GM12878 (cell line): ENCODE results near the gene PLEKHN1. TPM values are rescaled to one million over a fixed set of nuclear protein-coding genes. Genes with fewer than 3 reads are reported as not detected.

Experiments used
- ATAC-seq: fragments of 200-7000 bp; cut with Tn5 transposase; 3 replicates; pipeline ENCODE4 v1.9.1; 2020; ENCODE audit warnings: mild to moderate bottlenecking, moderate library complexity
- BruUV-seq: library from RNA; stranded (reverse); fragments of 400-500 nt; replicated peaks from 2 replicates; lab custom pipeline; 2021; lab: Mats Ljungman, UMichigan
- CTCF ChIA-PET: fragments of 300-600 bp; sonication (Branson Sonifier 250); formaldehyde crosslinking; extraction: SDS; loops from one replicate; lab custom pipeline; 2021; ENCODE audit warnings: inconsistent platforms; lab: Yijun Ruan, JAX
- POLR2A ChIA-PET: fragments of 350-600 bp; formaldehyde crosslinking; extraction: SDS; loops from one replicate; lab custom pipeline; 2021; ENCODE audit warnings: inconsistent platforms; lab: Charles Lee
- RAD21 ChIA-PET: fragments of 300-600 bp; sonication (Branson Sonifier 250); formaldehyde crosslinking; loops from one replicate; lab custom pipeline; 2023; ENCODE audit warnings: antibody characterized with exemption; ENCODE audit not compliant: unreplicated experiment; lab: Charles Lee
- SMC1A ChIA-PET: fragments of 300-600 bp; sonication (Branson Sonifier 250); formaldehyde crosslinking; loops from one replicate; lab custom pipeline; 2023; ENCODE audit not compliant: unreplicated experiment, uncharacterized antibody; lab: Charles Lee
- DNase-seq: peaks from one replicate; pipeline ENCODE4 v3.0.0-alpha.2; 2011; ENCODE audit warnings: low read depth, low spot score
- FAIRE-seq: peaks from 3 replicates; lab custom pipeline; 2011; peaks lifted over from hg19 to GRCh38; lab: Jason Lieb, UNC
- H2AFZ ChIP-seq: 2 replicates; pipeline ENCODE4 v1.6.0; 2011; ENCODE audit warnings: low read depth, low read length, control low read depth; ENCODE audit not compliant: control insufficient read depth
- H3K27ac ChIP-seq: 2 replicates; pipeline ENCODE4 v1.5.1; 2011; ENCODE audit warnings: control low read depth; ENCODE audit not compliant: control insufficient read depth, insufficient read depth
- H3K27me3 ChIP-seq, 2 experiments: replicated peaks in 1 of 2; 2 replicates each; pipeline versions ENCODE4 v1.6.0 to v1.6.1; 2011; ENCODE audit warnings: low read length in 1 of 2; ENCODE audit not compliant: control insufficient read depth in 2 of 2, insufficient read depth in 2 of 2
- H3K36me3 ChIP-seq, 2 experiments: 2 replicates each; pipeline ENCODE4 v1.5.1; 2011; ENCODE audit warnings: low read length in 1 of 2; ENCODE audit not compliant: control insufficient read depth in 2 of 2, insufficient read depth in 2 of 2
- H3K4me1 ChIP-seq: 2 replicates; pipeline ENCODE4 v1.6.1; 2011; ENCODE audit warnings: mild to moderate bottlenecking, low read length, moderate library complexity, mixed read lengths; ENCODE audit not compliant: control insufficient read depth, insufficient read depth
- H3K4me2 ChIP-seq: 2 replicates; pipeline ENCODE4 v1.6.0; 2011; ENCODE audit warnings: control low read depth; ENCODE audit not compliant: control insufficient read depth, insufficient read depth
- H3K4me3 ChIP-seq: fragments of 200-600 bp; sonication (generic); 2 replicates; pipeline ENCODE4 v1.5.1; 2016
- H3K79me2 ChIP-seq: 2 replicates; pipeline ENCODE4 v1.6.0; 2011; ENCODE audit warnings: low read length; ENCODE audit not compliant: control insufficient read depth, insufficient read depth
- H3K9ac ChIP-seq: 2 replicates; pipeline ENCODE4 v1.8.0; 2011; ENCODE audit warnings: low read length, control low read depth, mixed read lengths; ENCODE audit not compliant: control insufficient read depth, insufficient read depth
- H3K9me3 ChIP-seq: replicated peaks from 3 replicates; pipeline ENCODE4 v1.5.1; 2011; ENCODE audit warnings: mild to moderate bottlenecking, low read length; ENCODE audit not compliant: control insufficient read depth, insufficient read depth
- H4K20me1 ChIP-seq: 2 replicates; pipeline ENCODE4 v1.6.0; 2011; ENCODE audit not compliant: control insufficient read depth, insufficient read depth
- BACH1 ChIP-seq: fragments of 450-650 bp; IDR thresholded peaks from 2 replicates; pipeline ENCODE4 v1.6.1; 2017; ENCODE audit warnings: mild to moderate bottlenecking, borderline replicate concordance
- CEBPB ChIP-seq, 2 experiments: fragments of 150-350 bp in 1 of 2; IDR thresholded peaks; 2 replicates each; pipeline ENCODE4 v1.6.1; 2012 to 2014; ENCODE audit warnings: low read depth in 2 of 2, low read length in 2 of 2, borderline replicate concordance in 1 of 2, inconsistent platforms in 1 of 2
- NBN ChIP-seq: fragments of 450-650 bp; IDR thresholded peaks from 2 replicates; pipeline ENCODE4 v1.6.1; 2016
- NFYA ChIP-seq: IDR thresholded peaks from 2 replicates; pipeline ENCODE4 v1.6.1; 2011; ENCODE audit warnings: low read depth, mild to moderate bottlenecking, low read length, improper control_type of control experiment, borderline replicate concordance
- NRF1 ChIP-seq: conservative IDR thresholded peaks from 2 replicates; pipeline ENCODE4 v1.6.1; 2011; ENCODE audit warnings: mild to moderate bottlenecking, low read depth, low read length, improper control_type of control experiment
- POLR2AphosphoS5 ChIP-seq: IDR thresholded peaks from 2 replicates; pipeline ENCODE4 v1.6.1; 2011; ENCODE audit warnings: mild to moderate bottlenecking, low read length, inconsistent platforms
- RAD51 ChIP-seq: fragments of 450-650 bp; IDR thresholded peaks from 2 replicates; pipeline ENCODE4 v1.6.1; 2016; ENCODE audit warnings: moderate library complexity, mild to moderate bottlenecking, inconsistent platforms
- SRF ChIP-seq, 2 experiments: IDR thresholded peaks; 2 replicates each; pipeline ENCODE4 v1.6.1; 2011; ENCODE audit warnings: low read depth in 2 of 2, low read length in 2 of 2, mild to moderate bottlenecking in 1 of 2, moderate library complexity in 1 of 2
- ZNF592 ChIP-seq: fragments of 450-650 bp; IDR thresholded peaks from 2 replicates; pipeline ENCODE4 v1.6.1; 2017; ENCODE audit warnings: mild to moderate bottlenecking, moderate library complexity
- WGBS: methylation state at CpG from one replicate; pipeline ENCODE4 v1.1.6; 2016; ENCODE audit warnings: low lambda C conversion rate; ENCODE audit not compliant: insufficient replicate concordance, insufficient coverage; ENCODE audit errors: missing lambda C conversion rate; 5-methylcytosine and 5-hydroxymethylcytosine counted together
- in situ Hi-C: fragments of 300-500 bp; cut with MboI; formaldehyde crosslinking; loops from 9 replicates; pipeline ENCODE4 v1.14.3; 2018; ENCODE audit warnings: mixed read lengths
- intact Hi-C: fragments of 100-400 bp; cut with micrococcal nuclease; formaldehyde crosslinking; loops from one replicate; pipeline ENCODE4 v1.14.2; 2022; ENCODE audit not compliant: unreplicated experiment
- polyA plus RNA-seq, 11 experiments: library from polyadenylated mRNA; depleted of rRNA in 4 of 11; unstranded in 6 of 11; stranded (reverse) in 5 of 11; fragments of >200 nt; fragmentation: Nextera tagmentation in 4 of 11; fragmentation: Illumina TruSeq in 1 of 11; extraction: Ambion mirVana in 4 of 11; extraction: Trizol in 1 of 11; gene quantifications; 1 replicate in 1 of 11; 2 replicates in 10 of 11; pipeline versions ENCODE4 v1.2.1 to v1.2.3, GENCODE V29; 2011 to 2016; ENCODE audit warnings: inconsistent platforms in 2 of 11, missing spikeins in 2 of 11, low read depth in 1 of 11
- total RNA-seq, 4 experiments: library from RNA; depleted of rRNA in 3 of 4; stranded (reverse); fragments of >200 nt in 3 of 4; fragmentation: Illumina TruSeq in 1 of 4; extraction: Trizol in 1 of 4; gene quantifications; 2 replicates each; pipeline versions ENCODE4 v1.2.1 to v1.2.3, GENCODE V29; 2013 to 2021
- TF ChIP-seq, protein P1 (sequence below): fragments of 450-650 bp; IDR thresholded peaks from 2 replicates; pipeline ENCODE4 v1.6.1; 2018; ENCODE audit warnings: borderline replicate concordance, mild to moderate bottlenecking; ENCODE audit not compliant: partially characterized antibody
- TF ChIP-seq, protein P2 (sequence below): IDR thresholded peaks from 2 replicates; pipeline ENCODE4 v1.6.1; 2012; ENCODE audit warnings: improper control_type of control experiment, low read depth, low read length; ENCODE audit not compliant: insufficient replicate concordance

The PLEKHN1 gene
- total and polyA plus RNA-seq, 10 of the 15 experiments (the other 5 are each of a cell fraction or from before 2014, with no cell fraction given), result 0.04 to 0.26 (median 0.18) TPM; not detected in 6

DNA sequence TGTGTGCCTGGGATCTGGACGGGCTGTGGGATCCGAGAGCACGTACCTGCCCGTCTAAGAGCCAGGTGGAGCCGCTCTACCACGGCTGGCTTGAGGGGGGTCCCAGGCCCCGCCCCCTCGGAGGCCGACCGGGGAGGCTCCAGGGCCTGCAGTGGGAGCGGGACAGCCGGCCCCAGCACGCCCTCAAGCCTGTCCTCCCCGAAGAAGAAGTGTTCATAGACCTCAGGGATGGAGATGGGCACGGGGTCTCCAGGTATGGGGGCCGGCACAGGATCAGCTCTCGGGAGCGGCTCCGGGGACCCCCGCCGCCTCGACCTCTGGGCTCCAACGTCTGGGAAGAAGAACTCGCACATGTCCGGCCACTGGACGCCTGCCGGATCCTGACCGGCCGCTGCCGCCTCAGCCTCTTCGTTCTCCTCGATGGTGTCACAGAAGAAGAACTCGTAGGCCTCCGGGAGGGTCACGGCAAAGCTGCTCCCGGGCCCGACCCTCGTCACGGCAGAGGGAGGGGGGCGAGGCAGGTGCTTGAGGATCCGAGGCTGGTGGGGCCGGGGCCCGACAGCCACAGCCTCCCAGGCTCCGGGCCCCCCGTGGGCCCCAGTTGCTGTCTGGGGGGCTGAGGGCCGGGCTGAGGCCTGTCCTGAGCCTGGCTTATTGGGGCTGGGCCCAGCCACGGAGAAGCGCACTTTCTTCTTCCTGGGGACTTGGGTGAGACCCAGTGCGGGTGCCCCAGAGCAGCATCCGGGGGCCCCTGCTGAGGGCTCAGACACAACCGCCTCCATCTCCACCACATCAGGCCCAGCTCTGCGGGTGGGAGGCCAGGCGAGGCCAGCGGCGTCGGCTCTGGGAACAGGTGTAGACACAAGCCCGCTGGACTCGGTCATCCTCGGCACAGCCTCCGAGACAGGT, 12.8 kb downstream of the PLEKHN1 start:
- 69% methylated on average over 54 of the region's 60 CpGs for WGBS
- Histone ChIP-seq H3K4me1 (no peaks in the 10 kb centered on the region), H3K36me3 (no peaks in the 10 kb centered on the region), H3K79me2 (no peaks in the 10 kb centered on the region), H3K4me2 (no peak overlapping the region), H3K9me3 (no peaks in the 10 kb centered on the region; the same call in 2 of the 3 replicates), H4K20me1 (no peaks in the 10 kb centered on the region), H3K27me3 (no peaks in the 10 kb centered on the region), H2AFZ (no peak overlapping the region), H3K4me3 (no peak overlapping the region), H3K27ac (no peak overlapping the region), H3K9ac (no peak overlapping the region)
- in situ Hi-C loops, result no loop called here
- FAIRE-seq (no peak), DNase-seq (no peak), ATAC-seq (no peak)
- intact Hi-C loops, result no loop called here
- ChIA-PET SMC1A (no interaction called here), RAD21 (no interaction called here), CTCF (no interaction called here), POLR2A (no interaction called here)
- BruUV-seq, result no TSS peak
- TF ChIP-seq BACH1 (no peak), POLR2AphosphoS5 (no peak), ZNF592 (no peak), NRF1 (no peak), NBN (no peak), SRF (IDR thresholded peaks at IDR 0.05; ENCODE audit: low read depth in 2 of 2, low read length in 2 of 2) (no peak), CEBPB (IDR thresholded peaks at IDR 0.05; ENCODE audit: borderline replicate concordance in 1 of 2, low read depth in 2 of 2, low read length in 2 of 2) (no peak), NFYA (no peak), RAD51 (no peak)
- TF ChIP-seq, protein P1, sequence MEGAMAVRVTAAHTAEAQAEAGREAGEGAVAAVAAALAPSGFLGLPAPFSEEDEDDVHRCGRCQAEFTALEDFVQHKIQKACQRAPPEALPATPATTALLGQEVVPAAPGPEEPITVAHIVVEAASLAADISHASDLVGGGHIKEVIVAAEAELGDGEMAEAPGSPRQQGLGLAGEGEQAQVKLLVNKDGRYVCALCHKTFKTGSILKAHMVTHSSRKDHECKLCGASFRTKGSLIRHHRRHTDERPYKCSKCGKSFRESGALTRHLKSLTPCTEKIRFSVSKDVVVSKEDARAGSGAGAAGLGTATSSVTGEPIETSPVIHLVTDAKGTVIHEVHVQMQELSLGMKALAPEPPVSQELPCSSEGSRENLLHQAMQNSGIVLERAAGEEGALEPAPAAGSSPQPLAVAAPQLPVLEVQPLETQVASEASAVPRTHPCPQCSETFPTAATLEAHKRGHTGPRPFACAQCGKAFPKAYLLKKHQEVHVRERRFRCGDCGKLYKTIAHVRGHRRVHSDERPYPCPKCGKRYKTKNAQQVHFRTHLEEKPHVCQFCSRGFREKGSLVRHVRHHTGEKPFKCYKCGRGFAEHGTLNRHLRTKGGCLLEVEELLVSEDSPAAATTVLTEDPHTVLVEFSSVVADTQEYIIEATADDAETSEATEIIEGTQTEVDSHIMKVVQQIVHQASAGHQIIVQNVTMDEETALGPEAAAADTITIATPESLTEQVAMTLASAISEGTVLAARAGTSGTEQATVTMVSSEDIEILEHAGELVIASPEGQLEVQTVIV, result no peak
- TF ChIP-seq, protein P2, sequence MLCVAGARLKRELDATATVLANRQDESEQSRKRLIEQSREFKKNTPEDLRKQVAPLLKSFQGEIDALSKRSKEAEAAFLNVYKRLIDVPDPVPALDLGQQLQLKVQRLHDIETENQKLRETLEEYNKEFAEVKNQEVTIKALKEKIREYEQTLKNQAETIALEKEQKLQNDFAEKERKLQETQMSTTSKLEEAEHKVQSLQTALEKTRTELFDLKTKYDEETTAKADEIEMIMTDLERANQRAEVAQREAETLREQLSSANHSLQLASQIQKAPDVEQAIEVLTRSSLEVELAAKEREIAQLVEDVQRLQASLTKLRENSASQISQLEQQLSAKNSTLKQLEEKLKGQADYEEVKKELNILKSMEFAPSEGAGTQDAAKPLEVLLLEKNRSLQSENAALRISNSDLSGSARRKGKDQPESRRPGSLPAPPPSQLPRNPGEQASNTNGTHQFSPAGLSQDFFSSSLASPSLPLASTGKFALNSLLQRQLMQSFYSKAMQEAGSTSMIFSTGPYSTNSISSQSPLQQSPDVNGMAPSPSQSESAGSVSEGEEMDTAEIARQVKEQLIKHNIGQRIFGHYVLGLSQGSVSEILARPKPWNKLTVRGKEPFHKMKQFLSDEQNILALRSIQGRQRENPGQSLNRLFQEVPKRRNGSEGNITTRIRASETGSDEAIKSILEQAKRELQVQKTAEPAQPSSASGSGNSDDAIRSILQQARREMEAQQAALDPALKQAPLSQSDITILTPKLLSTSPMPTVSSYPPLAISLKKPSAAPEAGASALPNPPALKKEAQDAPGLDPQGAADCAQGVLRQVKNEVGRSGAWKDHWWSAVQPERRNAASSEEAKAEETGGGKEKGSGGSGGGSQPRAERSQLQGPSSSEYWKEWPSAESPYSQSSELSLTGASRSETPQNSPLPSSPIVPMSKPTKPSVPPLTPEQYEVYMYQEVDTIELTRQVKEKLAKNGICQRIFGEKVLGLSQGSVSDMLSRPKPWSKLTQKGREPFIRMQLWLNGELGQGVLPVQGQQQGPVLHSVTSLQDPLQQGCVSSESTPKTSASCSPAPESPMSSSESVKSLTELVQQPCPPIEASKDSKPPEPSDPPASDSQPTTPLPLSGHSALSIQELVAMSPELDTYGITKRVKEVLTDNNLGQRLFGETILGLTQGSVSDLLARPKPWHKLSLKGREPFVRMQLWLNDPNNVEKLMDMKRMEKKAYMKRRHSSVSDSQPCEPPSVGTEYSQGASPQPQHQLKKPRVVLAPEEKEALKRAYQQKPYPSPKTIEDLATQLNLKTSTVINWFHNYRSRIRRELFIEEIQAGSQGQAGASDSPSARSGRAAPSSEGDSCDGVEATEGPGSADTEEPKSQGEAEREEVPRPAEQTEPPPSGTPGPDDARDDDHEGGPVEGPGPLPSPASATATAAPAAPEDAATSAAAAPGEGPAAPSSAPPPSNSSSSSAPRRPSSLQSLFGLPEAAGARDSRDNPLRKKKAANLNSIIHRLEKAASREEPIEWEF, result no peak
